IgD-negative memory B cell (primary cell): ENCODE data around the gene SERF2. TPM values are rescaled to one million over a fixed set of nuclear protein-coding genes. Genes with fewer than 3 reads are reported as not detected.
A peak's percentile ranks its signal among the peaks of the same experiment; 100 is the strongest.
"Not testable (repeated sequence)": the region's sequence is repeated elsewhere in the genome, so short reads cannot be mapped to it uniquely, and the experiment has no call there.

Source experiments
- H3K27ac Mint-ChIP-seq, 3 donors: one replicate each; pipeline ENCODE4 v1.8.0; 2020 to 2022; ENCODE audit warnings: mild to moderate bottlenecking in 3 of 3, mixed read lengths in 3 of 3, moderate library complexity in 1 of 3
- H3K27me3 Mint-ChIP-seq: one replicate; pipeline ENCODE4 v1.8.0; 2021; ENCODE audit warnings: mixed read lengths
- H3K36me3 Mint-ChIP-seq: one replicate; pipeline ENCODE4 v1.8.0; 2020; ENCODE audit warnings: mild to moderate bottlenecking, mixed read lengths
- H3K4me1 Mint-ChIP-seq, 3 donors: one replicate each; pipeline ENCODE4 v1.8.0; 2020 to 2022; ENCODE audit warnings: mixed read lengths in 3 of 3, mild to moderate bottlenecking in 1 of 3
- H3K4me3 Mint-ChIP-seq, 4 donors: one replicate each; pipeline ENCODE4 v1.8.0; 2020 to 2022; ENCODE audit warnings: mild to moderate bottlenecking in 4 of 4, mixed read lengths in 4 of 4, moderate library complexity in 3 of 4
- H3K9me3 Mint-ChIP-seq, 3 donors: one replicate each; pipeline ENCODE4 v1.8.0; 2020 to 2021; ENCODE audit warnings: mixed read lengths in 3 of 3, mild to moderate bottlenecking in 1 of 3
- polyA plus RNA-seq: library from polyadenylated mRNA; unstranded; fragments of 300-500 nt; fragmentation: Illumina TruSeq; gene quantifications from one replicate; pipeline ENCODE4 v1.2.3, GENCODE V29; 2021

The SERF2 gene
- 1,765 TPM for polyA plus RNA-seq

DNA sequence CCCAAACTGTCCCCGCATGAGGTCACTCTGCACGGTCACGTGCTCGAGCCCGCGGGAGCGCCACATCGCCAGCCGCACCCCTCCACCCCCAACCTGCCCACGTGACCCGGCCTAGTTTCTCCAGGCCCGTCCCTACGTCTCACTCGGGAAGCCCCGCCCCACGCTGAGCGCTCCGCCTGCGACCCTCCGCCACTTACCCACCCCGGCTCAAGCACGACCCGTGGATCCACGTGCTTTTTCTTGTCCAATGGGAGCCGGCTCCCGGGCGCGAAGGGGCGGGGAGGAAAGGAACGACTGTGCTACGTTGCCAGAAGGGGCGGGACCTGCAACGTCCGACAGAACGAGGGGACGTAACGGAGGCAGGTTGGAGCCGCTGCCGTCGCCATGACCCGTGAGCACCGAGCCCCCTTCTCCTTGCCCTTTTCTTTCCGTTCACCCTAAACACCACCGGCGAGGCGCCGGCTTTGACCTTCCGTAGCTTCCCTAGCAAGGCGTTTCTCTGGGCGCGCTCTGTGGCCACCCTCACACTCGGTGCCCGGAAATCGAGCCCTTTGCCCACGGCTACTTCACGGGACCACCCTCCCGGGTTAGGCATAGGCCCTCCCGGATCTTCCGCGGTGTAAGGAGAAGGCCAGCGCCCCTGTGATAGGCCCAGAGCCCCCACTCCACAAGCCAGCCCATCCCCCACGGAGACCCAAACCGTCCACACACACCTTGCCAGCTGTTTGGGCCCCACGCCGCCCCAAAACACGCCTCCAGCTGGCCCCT lies at the start of gene SERF2:
TSS of gene SERF2 (plus strand) at position 328 of the 768 bp plus-strand sequence. CDS start at position 385, 57 bp downstream.
- peaks cover 5% of the 10 kb centered on the region for H3K36me3 Mint-ChIP-seq
- H3K27ac Mint-ChIP-seq, result peak within 1 kb of the TSS; percentile 89 to 98 (median 93)
- peaks cover 2% of the 10 kb centered on the region for H3K27me3 Mint-ChIP-seq
- H3K4me3 Mint-ChIP-seq, result peak within 1 kb of the TSS; percentile 97 to 99 (median 98)
- no peaks in the 10 kb centered on the region for H3K9me3 Mint-ChIP-seq
- peaks cover 31 to 39% (median 39%) of the 10 kb centered on the region in 3 donors for H3K4me1 Mint-ChIP-seq

DNA sequence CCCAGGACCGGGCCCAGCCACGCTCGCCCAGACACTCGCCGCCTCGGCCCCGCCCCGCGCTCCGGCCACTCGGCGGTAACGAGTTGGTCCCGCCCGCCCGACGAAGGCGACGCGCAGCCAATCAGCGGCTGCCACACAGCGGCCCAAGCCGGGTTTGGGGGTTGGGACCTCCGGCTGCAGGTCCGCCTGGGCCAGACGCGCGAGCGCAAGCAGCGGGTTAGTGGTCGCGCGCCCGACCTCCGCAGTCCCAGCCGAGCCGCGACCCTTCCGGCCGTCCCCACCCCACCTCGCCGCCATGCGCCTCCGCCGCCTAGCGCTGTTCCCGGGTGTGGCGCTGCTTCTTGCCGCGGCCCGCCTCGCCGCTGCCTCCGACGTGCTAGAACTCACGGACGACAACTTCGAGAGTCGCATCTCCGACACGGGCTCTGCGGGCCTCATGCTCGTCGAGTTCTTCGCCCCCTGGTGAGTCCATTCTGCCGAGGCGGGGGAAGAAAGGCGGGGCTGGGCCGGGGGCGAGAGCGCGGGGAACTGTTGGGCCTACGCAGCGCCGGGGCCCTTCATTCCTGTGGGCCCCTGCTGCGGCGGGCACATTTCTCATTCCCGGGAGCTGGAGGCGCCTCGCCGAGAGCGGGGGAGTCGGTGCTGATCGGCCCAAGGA lies 45.7 kb upstream of the SERF2 start, which contains the start of gene PDIA3:
TSS of gene PDIA3 (plus strand) at position 194 of the 658 bp plus-strand sequence. CDS start at position 296, 102 bp downstream.
- H3K36me3 Mint-ChIP-seq, H3K27me3 Mint-ChIP-seq, H3K9me3 Mint-ChIP-seq: not testable (repeated sequence)
- Mint-ChIP-seq H3K4me1 (peaks cover 31 to 38% (median 36%) of the 10 kb centered on the region in 3 donors), H3K4me3 (peak within 1 kb of the TSS; percentile 91 to 100 (median 97)), H3K27ac (peak within 1 kb of the TSS; percentile 95 to 100 (median 99))

- H3K36me3 Mint-ChIP-seq, H3K9me3 Mint-ChIP-seq, H3K27me3 Mint-ChIP-seq: not testable (repeated sequence)
- H3K4me3 Mint-ChIP-seq, result peak overlapping the region; percentile 91 to 100 (median 97)
- H3K27ac Mint-ChIP-seq, result peak overlapping the region; percentile 95 to 100 (median 99)
- peaks cover 37 to 43% (median 40%) of the 10 kb centered on the region in 3 donors for H3K4me1 Mint-ChIP-seq
These were observed 45.2 kb upstream of the SERF2 start for GRCh38 chr15:43746903-43747309.

GRCh38 chr15:43748376-43748775 lies 43.7 kb upstream of the SERF2 start:
- Mint-ChIP-seq H3K4me3 (peak overlapping the region in 3 of 4 donors; percentile 91 to 100 (median 99)), H3K27me3 (no peaks in the 10 kb centered on the region), H3K27ac (peak overlapping the region; percentile 9 to 95 (median 46)), H3K36me3 (no peaks in the 10 kb centered on the region), H3K4me1 (peaks cover 44 to 48% (median 45%) of the 10 kb centered on the region in 3 donors), H3K9me3 (no peaks in the 10 kb centered on the region)

GRCh38 chr15:43749690-43750345 lies 42.3 kb upstream of the SERF2 start:
- H3K36me3 Mint-ChIP-seq, result no peaks in the 10 kb centered on the region
- peaks cover 37 to 42% (median 39%) of the 10 kb centered on the region in 3 donors for H3K4me1 Mint-ChIP-seq
- H3K4me3 Mint-ChIP-seq, result peak overlapping the region; percentile 77 to 91 (median 88)
- H3K9me3 Mint-ChIP-seq, result no peaks in the 10 kb centered on the region
- H3K27me3 Mint-ChIP-seq, result no peaks in the 10 kb centered on the region
- peak overlapping the region; percentile 92 to 100 (median 93) for H3K27ac Mint-ChIP-seq

DNA sequence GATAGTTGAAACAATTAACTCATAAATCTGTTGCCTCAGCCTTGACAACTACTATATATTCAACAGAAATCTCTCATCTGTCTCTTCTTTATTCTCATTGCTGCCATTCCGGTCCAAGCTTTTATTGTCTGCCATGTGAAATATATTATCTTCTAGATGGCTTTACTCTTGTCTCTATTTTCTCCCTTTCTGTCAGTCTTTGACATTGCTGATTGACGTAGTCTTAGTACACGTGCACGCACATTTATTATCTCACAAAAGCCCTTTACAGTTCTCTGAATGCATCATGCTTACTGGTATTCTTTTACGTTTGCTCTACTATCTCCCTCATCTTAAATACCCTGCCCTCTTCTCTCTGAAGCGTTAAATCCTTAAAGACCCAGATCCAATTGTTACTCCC lies 40.2 kb upstream of the SERF2 start:
- Mint-ChIP-seq H3K4me3 (peak overlapping the region in 3 of 4 donors; percentile 3 to 82 (median 30)), H3K36me3 (no peaks in the 10 kb centered on the region), H3K4me1 (peaks cover 35 to 46% (median 37%) of the 10 kb centered on the region in 3 donors), H3K9me3 (no peaks in the 10 kb centered on the region), H3K27ac (peak overlapping the region in 1 of 3 donors; percentile 100), H3K27me3 (no peaks in the 10 kb centered on the region)

- Mint-ChIP-seq H3K27me3 (no peaks in the 10 kb centered on the region), H3K4me3 (no peak overlapping the region), H3K36me3 (peaks cover 3% of the 10 kb centered on the region), H3K9me3 (no peaks in the 10 kb centered on the region), H3K4me1 (peaks cover 0 to 2% (median 0%) of the 10 kb centered on the region in 3 donors), H3K27ac (no peak overlapping the region)
These were observed 29.3 kb upstream of the SERF2 start for GRCh38 chr15:43762824-43763223.

DNA sequence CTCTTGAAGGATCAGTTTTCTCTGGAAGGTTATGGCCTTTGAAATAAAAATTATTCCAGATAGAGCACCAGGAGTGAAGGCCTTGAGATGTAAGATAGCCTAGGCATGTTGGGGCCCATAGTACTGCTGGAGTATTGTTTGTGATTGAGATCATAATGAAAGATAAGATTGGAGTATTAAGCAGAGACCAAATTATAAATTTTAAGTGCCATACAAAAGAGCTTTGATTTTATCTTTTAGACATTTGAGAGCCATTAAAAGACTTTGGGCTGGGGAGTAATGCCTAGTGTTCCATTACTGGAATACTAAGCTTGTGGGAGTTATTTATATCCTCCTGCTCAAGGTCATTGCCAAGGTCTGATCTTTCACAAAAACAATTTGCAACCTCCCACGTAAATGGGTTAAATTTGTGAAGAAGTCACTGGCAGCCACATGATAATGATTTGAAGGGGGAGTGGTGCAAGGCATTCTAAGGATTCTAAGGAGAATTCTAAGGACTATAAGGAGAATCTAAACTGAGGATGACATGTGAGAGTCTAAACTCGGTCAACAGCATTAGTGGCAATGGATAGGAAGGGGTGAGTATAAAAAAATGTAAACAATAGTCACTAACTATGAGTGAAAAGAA lies 28.2 kb upstream of the SERF2 start:
- Mint-ChIP-seq H3K9me3 (no peaks in the 10 kb centered on the region), H3K27ac (peak overlapping the region in 1 of 3 donors; percentile 88), H3K27me3 (no peaks in the 10 kb centered on the region), H3K36me3 (peaks cover 3% of the 10 kb centered on the region), H3K4me1 (peaks cover 0 to 2% (median 0%) of the 10 kb centered on the region in 3 donors), H3K4me3 (no peak overlapping the region)

DNA sequence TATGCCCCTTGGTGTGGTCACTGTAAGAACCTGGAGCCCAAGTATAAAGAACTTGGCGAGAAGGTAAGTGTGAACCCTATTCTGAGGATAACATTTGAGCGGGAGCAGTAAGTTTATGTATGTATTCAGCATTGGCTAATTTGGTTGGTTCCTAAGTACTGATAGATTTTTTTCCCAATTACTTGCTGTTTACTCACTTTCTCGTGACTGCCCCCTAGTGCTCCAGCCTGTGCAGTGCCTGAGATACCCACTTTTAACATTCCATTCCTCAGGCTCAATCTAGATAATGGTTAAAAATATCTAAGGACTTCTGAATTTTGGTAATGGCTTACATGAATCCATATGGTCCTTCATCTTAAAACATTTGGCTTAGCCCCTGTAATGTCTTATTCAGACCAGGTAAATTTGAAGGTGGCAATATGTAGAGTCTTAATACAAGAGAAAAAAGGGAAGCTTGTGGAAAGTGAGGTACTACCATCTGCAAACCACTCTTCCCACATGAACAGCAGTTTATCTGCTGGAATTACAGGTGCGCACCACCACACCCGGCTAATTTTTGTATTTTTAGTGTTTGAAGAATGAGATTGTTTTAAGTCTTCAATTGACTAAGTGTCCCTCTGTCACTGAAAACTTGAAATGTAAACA lies 22.4 kb upstream of the SERF2 start:
- Mint-ChIP-seq H3K27me3 (no peaks in the 10 kb centered on the region), H3K36me3 (peaks cover 16% of the 10 kb centered on the region), H3K9me3 (no peaks in the 10 kb centered on the region), H3K4me1 (peaks cover 7 to 10% (median 9%) of the 10 kb centered on the region in 3 donors), H3K4me3 (no peak overlapping the region), H3K27ac (peak overlapping the region in 1 of 3 donors; percentile 23)

- no peak overlapping the region for H3K4me3 Mint-ChIP-seq
- no peaks in the 10 kb centered on the region for H3K27me3 Mint-ChIP-seq
- no peak overlapping the region for H3K27ac Mint-ChIP-seq
- H3K36me3 Mint-ChIP-seq, result peaks cover 15% of the 10 kb centered on the region
- H3K9me3 Mint-ChIP-seq, result no peaks in the 10 kb centered on the region
- H3K4me1 Mint-ChIP-seq, result peaks cover 10 to 19% (median 15%) of the 10 kb centered on the region in 3 donors
These were observed 20.3 kb upstream of the SERF2 start for GRCh38 chr15:43771816-43772215.

DNA sequence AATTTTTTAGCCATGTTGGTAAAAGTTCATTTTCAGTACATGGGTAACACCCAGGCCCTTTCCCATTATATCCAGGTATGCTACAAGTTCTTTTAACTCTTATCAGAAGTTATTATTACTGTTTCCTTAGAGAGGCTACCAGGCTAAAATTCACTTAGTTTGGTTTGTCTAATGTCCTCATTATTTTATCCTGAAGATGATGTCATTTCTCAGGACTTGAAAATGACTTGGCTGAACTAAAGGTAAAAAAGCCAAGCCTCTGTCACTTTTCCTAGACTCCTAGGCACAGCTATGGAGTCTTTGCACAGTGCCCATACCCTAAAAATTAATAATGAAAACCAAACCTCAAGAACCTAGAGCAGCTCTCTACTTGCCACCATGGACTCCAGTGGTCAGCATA lies 19.5 kb upstream of the SERF2 start:
- no peak overlapping the region for H3K4me3 Mint-ChIP-seq
- peaks cover 15% of the 10 kb centered on the region for H3K36me3 Mint-ChIP-seq
- H3K27ac Mint-ChIP-seq, result peak overlapping the region in 1 of 3 donors; percentile 32
- H3K27me3 Mint-ChIP-seq, result no peaks in the 10 kb centered on the region
- no peaks in the 10 kb centered on the region for H3K9me3 Mint-ChIP-seq
- peaks cover 15 to 24% (median 23%) of the 10 kb centered on the region in 3 donors for H3K4me1 Mint-ChIP-seq

- Mint-ChIP-seq H3K4me3 (peak overlapping the region in 1 of 4 donors; percentile 90), H3K27me3 (peaks cover under 1% of the 10 kb centered on the region), H3K27ac (peak overlapping the region in 1 of 3 donors; percentile 92), H3K36me3 (peaks cover 15% of the 10 kb centered on the region), H3K9me3 (no peaks in the 10 kb centered on the region), H3K4me1 (peaks cover 16 to 26% (median 25%) of the 10 kb centered on the region in 3 donors)
These were observed 18.1 kb upstream of the SERF2 start for GRCh38 chr15:43774062-43774461.

- Mint-ChIP-seq H3K36me3 (peaks cover 12% of the 10 kb centered on the region), H3K27ac (peak overlapping the region in 2 of 3 donors; percentile 90 to 92), H3K4me1 (peaks cover 9 to 21% (median 19%) of the 10 kb centered on the region in 3 donors), H3K4me3 (peak overlapping the region in 3 of 4 donors; percentile 63 to 92 (median 90)), H3K27me3 (peaks cover 3% of the 10 kb centered on the region), H3K9me3 (no peaks in the 10 kb centered on the region)
These were observed 16.6 kb upstream of the SERF2 start for GRCh38 chr15:43775411-43775965.
